PC-9 (cell line): Measurements from ENCODE around the gene HIC1. TPM values are rescaled to one million over a fixed set of nuclear protein-coding genes. Genes with fewer than 3 reads are reported as not detected.

Source experiments
- BruUV-seq: library from RNA; stranded (reverse); fragments of 400-500 nt; replicated peaks from 2 replicates; lab custom pipeline; 2021; lab: Mats Ljungman, UMichigan
- CTCF ChIA-PET: fragments of 300-600 bp; sonication (Branson Sonifier 250); formaldehyde crosslinking; loops from one replicate; lab custom pipeline; 2022; ENCODE audit warnings: antibody characterized with exemption; lab: Charles Lee
- POLR2A ChIA-PET: fragments of 300-600 bp; sonication (Branson Sonifier 250); formaldehyde crosslinking; loops from one replicate; lab custom pipeline; 2022; ENCODE audit warnings: antibody characterized with exemption; ENCODE audit not compliant: unreplicated experiment; lab: Charles Lee
- DNase-seq, 2 experiments: peaks; one replicate each; pipeline versions ENCODE4 v3.0.0 to v3.0.0-alpha.2; 2015 to 2022; ENCODE audit warnings: mixed read lengths in 1 of 2
- H2AFZ ChIP-seq: fragments of 200-600 bp; sonication (generic); 2 replicates; pipeline ENCODE4 v1.8.1; 2017; ENCODE audit warnings: antibody characterized with exemption
- H3F3A ChIP-seq: fragments of 200-600 bp; sonication (generic); 2 replicates; pipeline ENCODE4 v1.8.1; 2017; ENCODE audit warnings: antibody characterized with exemption, mild to moderate bottlenecking, low read depth; ENCODE audit not compliant: insufficient read depth
- H3K27ac ChIP-seq: fragments of 200-600 bp; sonication (generic); 2 replicates; pipeline ENCODE4 v1.6.1; 2016; ENCODE audit warnings: mixed run types
- H3K27me3 ChIP-seq: fragments of 200-600 bp; sonication (generic); 2 replicates; pipeline ENCODE4 v1.6.1; 2016; ENCODE audit warnings: low read depth, mixed run types; ENCODE audit not compliant: insufficient read depth
- H3K36me3 ChIP-seq: fragments of 200-600 bp; sonication (generic); 2 replicates; pipeline ENCODE4 v1.6.1; 2016; ENCODE audit warnings: low read depth, mixed run types
- H3K4me1 ChIP-seq: fragments of 200-600 bp; sonication (generic); replicated peaks from 2 replicates; pipeline ENCODE4 v1.6.1; 2016; ENCODE audit warnings: mixed run types; ENCODE audit not compliant: insufficient read depth
- H3K4me2 ChIP-seq: fragments of 200-600 bp; sonication (generic); 2 replicates; pipeline ENCODE4 v1.6.1; 2017; ENCODE audit warnings: mixed run types
- H3K4me3 ChIP-seq: fragments of 200-600 bp; sonication (generic); 2 replicates; pipeline ENCODE4 v1.6.1; 2016; ENCODE audit warnings: mixed run types
- H3K79me2 ChIP-seq: fragments of 200-600 bp; sonication (generic); 2 replicates; pipeline ENCODE4 v1.6.1; 2017; ENCODE audit warnings: low read depth, mixed run types
- H3K9me2 ChIP-seq: fragments of 200-600 bp; sonication (generic); 2 replicates; pipeline ENCODE4 v1.8.1; 2017; ENCODE audit warnings: mild to moderate bottlenecking; ENCODE audit not compliant: insufficient read depth
- H3K9me3 ChIP-seq: fragments of 200-600 bp; sonication (generic); 2 replicates; pipeline ENCODE4 v1.8.1; 2016; ENCODE audit warnings: low read depth; ENCODE audit not compliant: insufficient read depth
- H4K20me1 ChIP-seq: fragments of 200-600 bp; sonication (generic); 2 replicates; pipeline ENCODE4 v1.8.1; 2017; ENCODE audit not compliant: insufficient read depth
- EZH2 ChIP-seq: fragments of 200-600 bp; sonication (generic); IDR thresholded peaks from 2 replicates; pipeline ENCODE4 v1.8.0; 2017; ENCODE audit warnings: antibody characterized with exemption, low read depth
- intact Hi-C: fragments of 100-400 bp; cut with micrococcal nuclease; formaldehyde crosslinking; loops from one replicate; pipeline ENCODE4 v1.10.0; 2022; ENCODE audit not compliant: unreplicated experiment
- total RNA-seq: library from RNA; stranded (reverse); gene quantifications from 2 replicates; pipeline ENCODE4 v1.2.3, GENCODE V29; 2021
- TF ChIP-seq, protein P1 (sequence below): fragments of 200-600 bp; sonication (generic); conservative IDR thresholded peaks from 2 replicates; pipeline ENCODE4 v1.6.1; 2017; ENCODE audit warnings: mixed run types, antibody characterized with exemption, mild to moderate bottlenecking, moderate library complexity

HIC1 gene
- total RNA-seq, 1 experiment from 2014 or later: 0.63 TPM

DNA sequence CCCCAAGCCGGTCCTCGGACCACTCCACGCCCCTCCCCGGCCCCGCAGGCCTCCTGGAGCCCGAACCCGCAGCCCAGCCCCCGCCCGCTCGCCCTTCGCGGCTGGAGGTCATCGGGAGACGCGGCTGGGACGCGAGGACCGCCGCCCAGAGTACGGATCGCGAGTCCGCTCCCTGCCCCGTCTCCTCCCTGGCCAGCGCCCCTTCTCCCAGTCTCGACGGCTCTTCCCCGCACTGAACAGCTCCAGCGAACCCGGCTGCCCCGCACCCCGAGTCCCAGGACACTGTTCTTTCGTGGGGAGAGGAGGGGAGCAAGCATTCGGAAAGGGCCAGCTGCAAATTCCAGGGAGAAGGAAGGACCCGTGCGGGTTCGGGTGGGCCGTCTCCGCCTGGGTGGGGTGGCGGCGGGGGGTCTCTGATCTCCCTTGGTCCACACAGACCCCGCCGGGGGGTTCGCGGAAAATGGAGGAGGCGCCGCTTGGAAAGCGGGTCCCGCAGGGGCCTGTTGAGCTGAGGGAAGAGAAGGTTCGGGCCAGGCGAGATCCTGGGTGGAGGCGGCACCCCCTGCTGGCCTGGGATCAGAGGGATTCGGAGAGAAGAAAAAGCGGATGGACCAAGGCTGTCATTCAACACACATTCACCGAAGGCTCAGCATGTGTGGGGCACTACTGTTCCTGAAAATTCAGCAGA is 29.1 kb upstream of the HIC1 start:
- Histone ChIP-seq H3K9me3 (no peaks in the 10 kb centered on the region), H3K79me2 (peaks cover under 1% of the 10 kb centered on the region; the same call in 1 of the 2 replicates), H3K36me3 (no peaks in the 10 kb centered on the region), H3K27me3 (peaks cover 28% of the 10 kb centered on the region), H3K4me3 (peak overlapping the region; percentile 68), H3K4me2 (peak overlapping the region; percentile 96), H3F3A (peaks cover 16% of the 10 kb centered on the region; the same call in 1 of the 2 replicates), H2AFZ (peak overlapping the region; percentile 89), H4K20me1 (0 out of 2 replicates have a peak, but pooled peaks cover 1% of the 10 kb centered on the region), H3K9me2 (no peaks in the 10 kb centered on the region), H3K27ac (no peak overlapping the region), H3K4me1 (peaks cover 11% of the 10 kb centered on the region)
- BruUV-seq: no TSS peak
- intact Hi-C loops: loop anchor here (1.0 kb wide), 1 partner anchor 117 kb away; no protein-coding TSS in a partner anchor
- ChIA-PET POLR2A (interaction anchor here (0.5 to 0.7 kb wide), 2 partner anchors 278 to 697 kb away, joined by 3 to 4 read pairs; partner anchors contain the start of genes SMG6 and SRR), CTCF (interaction anchor here (0.6 to 2.0 kb wide), 11 partner anchors 12 to 1602 kb away, joined by 3 to 31 read pairs (median 3); no protein-coding TSS in a partner anchor)
- peak; percentile 40 to 77 for DNase-seq
- TF ChIP-seq, protein P1, sequence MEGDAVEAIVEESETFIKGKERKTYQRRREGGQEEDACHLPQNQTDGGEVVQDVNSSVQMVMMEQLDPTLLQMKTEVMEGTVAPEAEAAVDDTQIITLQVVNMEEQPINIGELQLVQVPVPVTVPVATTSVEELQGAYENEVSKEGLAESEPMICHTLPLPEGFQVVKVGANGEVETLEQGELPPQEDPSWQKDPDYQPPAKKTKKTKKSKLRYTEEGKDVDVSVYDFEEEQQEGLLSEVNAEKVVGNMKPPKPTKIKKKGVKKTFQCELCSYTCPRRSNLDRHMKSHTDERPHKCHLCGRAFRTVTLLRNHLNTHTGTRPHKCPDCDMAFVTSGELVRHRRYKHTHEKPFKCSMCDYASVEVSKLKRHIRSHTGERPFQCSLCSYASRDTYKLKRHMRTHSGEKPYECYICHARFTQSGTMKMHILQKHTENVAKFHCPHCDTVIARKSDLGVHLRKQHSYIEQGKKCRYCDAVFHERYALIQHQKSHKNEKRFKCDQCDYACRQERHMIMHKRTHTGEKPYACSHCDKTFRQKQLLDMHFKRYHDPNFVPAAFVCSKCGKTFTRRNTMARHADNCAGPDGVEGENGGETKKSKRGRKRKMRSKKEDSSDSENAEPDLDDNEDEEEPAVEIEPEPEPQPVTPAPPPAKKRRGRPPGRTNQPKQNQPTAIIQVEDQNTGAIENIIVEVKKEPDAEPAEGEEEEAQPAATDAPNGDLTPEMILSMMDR: peak; percentile 82
- TF ChIP-seq EZH2: peak; percentile 75; the same call in 1 of the 2 replicates

DNA sequence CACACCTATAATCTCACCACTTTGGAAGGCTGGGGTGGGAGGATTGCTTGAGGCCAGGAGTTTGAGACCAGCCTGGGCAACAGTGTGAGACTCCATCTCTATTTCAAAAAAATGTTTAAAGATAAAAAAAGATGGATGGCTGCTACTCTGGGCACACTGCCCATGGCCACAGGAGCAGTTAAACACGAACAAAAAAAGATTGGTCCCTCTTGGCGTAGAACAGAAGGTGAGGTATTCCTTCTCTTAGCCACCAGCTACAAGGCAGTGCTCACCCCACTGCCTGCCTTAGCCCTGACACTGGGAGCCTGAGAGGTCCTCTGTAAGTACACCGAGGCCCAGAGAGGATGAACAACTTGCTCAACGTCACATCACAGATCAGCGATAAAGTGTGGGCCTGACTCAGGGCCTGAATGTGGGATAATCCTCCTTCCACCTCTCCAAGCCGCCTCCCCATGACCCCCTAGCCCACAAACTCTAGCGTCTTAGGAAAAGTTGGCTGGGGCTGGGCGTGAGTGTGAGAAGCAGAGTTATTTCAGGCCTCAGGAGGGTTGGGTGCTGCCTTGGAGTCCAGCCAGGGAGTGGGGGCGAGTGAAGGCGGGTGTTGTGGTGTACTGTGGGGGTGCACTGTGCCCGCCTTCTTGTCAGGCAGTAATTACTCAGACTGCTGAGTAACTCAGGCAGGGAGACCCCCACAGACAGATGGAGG is 27.2 kb upstream of the HIC1 start:
- TF ChIP-seq, protein P1: no peak
- no peak for TF ChIP-seq EZH2
- ChIA-PET CTCF (interaction anchor here (0.6 kb wide), 3 partner anchors 24 to 182 kb away, joined by 3 to 5 read pairs (median 4); no protein-coding TSS in a partner anchor), POLR2A (interaction anchor here (0.9 kb wide), 1 partner anchor 264 kb away, joined by 6 read pairs; no protein-coding TSS in a partner anchor)
- H3K79me2 ChIP-seq: peaks cover 14% of the 10 kb centered on the region
- no peak for DNase-seq
- no peaks in the 10 kb centered on the region for H3K36me3 ChIP-seq
- no peak overlapping the region for H3K27ac ChIP-seq
- peaks cover 21% of the 10 kb centered on the region for H3K4me1 ChIP-seq
- H4K20me1 ChIP-seq: peaks cover 14% of the 10 kb centered on the region; the same call in 1 of the 2 replicates
- H3K9me3 ChIP-seq: no peaks in the 10 kb centered on the region
- intact Hi-C loops: no loop called here
- H3K4me3 ChIP-seq: no peak overlapping the region
- H3K9me2 ChIP-seq: no peaks in the 10 kb centered on the region
- peaks cover 23% of the 10 kb centered on the region; the same call in 1 of the 2 replicates for H3K27me3 ChIP-seq
- no peak overlapping the region for H2AFZ ChIP-seq
- H3K4me2 ChIP-seq: no peak overlapping the region
- H3F3A ChIP-seq: peaks cover 11% of the 10 kb centered on the region; the same call in 1 of the 2 replicates
- BruUV-seq: no TSS peak

DNA sequence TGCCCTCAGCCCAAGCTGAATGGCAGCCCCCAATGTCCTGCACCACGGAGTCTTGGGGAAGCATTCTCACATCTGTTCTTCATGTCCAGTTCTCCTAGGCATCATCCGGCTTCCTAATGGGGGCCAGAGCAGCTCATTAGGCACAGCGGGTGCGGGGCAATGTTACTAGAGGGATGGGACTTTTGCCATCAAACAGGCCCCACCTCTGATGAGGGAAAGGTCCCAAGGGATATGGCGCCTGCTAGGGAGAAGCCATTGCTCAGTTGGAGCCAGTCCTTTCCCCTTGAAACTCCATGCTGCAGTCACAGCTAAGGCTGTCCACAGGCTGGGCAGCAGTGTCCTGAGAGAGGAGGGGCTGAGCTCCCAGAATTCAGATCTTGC is 26.7 kb upstream of the HIC1 start:
- Histone ChIP-seq H3K9me3 (no peaks in the 10 kb centered on the region), H3K4me3 (no peak overlapping the region), H3F3A (peaks cover 11% of the 10 kb centered on the region; the same call in 1 of the 2 replicates), H3K36me3 (no peaks in the 10 kb centered on the region), H3K27me3 (peaks cover 23% of the 10 kb centered on the region; the same call in 1 of the 2 replicates), H4K20me1 (peaks cover 14% of the 10 kb centered on the region; the same call in 1 of the 2 replicates), H3K27ac (no peak overlapping the region), H3K9me2 (no peaks in the 10 kb centered on the region), H3K4me1 (peaks cover 21% of the 10 kb centered on the region), H3K79me2 (peaks cover 14% of the 10 kb centered on the region), H2AFZ (no peak overlapping the region), H3K4me2 (no peak overlapping the region)
- TF ChIP-seq EZH2: no peak
- TF ChIP-seq, protein P1: no peak
- ChIA-PET CTCF (interaction anchor here (0.6 kb wide), 2 partner anchors 23 to 32 kb away, joined by 3 to 4 read pairs; no protein-coding TSS in a partner anchor), POLR2A (interaction anchor here (0.6 kb wide), 1 partner anchor 122 kb away, joined by 4 read pairs; no protein-coding TSS in a partner anchor)
- intact Hi-C loops: no loop called here
- DNase-seq: no peak
- no TSS peak for BruUV-seq
